GM12878 (cell line): ENCODE data around the gene DIS3L2. TPM values are rescaled to one million over a fixed set of nuclear protein-coding genes. Genes with fewer than 3 reads are reported as not detected.

Experiments used
- ATF7 ChIP-seq: fragments of 450-650 bp; IDR thresholded peaks from 2 replicates; pipeline ENCODE4 v1.6.1; 2016; ENCODE audit warnings: low read depth, mild to moderate bottlenecking
- EP300 ChIP-seq, 2 experiments: fragments of 150-350 bp in 1 of 2; IDR thresholded peaks; 2 replicates each; pipeline ENCODE4 v1.6.1; 2011 to 2012; ENCODE audit warnings: low read depth in 2 of 2, low read length in 2 of 2, borderline replicate concordance in 1 of 2, improper control_type of control experiment in 1 of 2, inconsistent platforms in 1 of 2; ENCODE audit not compliant: control insufficient read depth in 1 of 2
- RBBP5 ChIP-seq: fragments of 200-600 bp; sonication (generic); conservative IDR thresholded peaks from 2 replicates; pipeline ENCODE4 v1.6.1; 2016
- polyA plus RNA-seq, 11 experiments: library from polyadenylated mRNA; depleted of rRNA in 4 of 11; unstranded in 6 of 11; stranded (reverse) in 5 of 11; fragments of >200 nt; fragmentation: Nextera tagmentation in 4 of 11; fragmentation: Illumina TruSeq in 1 of 11; extraction: Ambion mirVana in 4 of 11; extraction: Trizol in 1 of 11; gene quantifications; 1 replicate in 1 of 11; 2 replicates in 10 of 11; pipeline versions ENCODE4 v1.2.1 to v1.2.3, GENCODE V29; 2011 to 2016; ENCODE audit warnings: inconsistent platforms in 2 of 11, missing spikeins in 2 of 11, low read depth in 1 of 11
- total RNA-seq, 4 experiments: library from RNA; depleted of rRNA in 3 of 4; stranded (reverse); fragments of >200 nt in 3 of 4; fragmentation: Illumina TruSeq in 1 of 4; extraction: Trizol in 1 of 4; gene quantifications; 2 replicates each; pipeline versions ENCODE4 v1.2.1 to v1.2.3, GENCODE V29; 2013 to 2021
- TF ChIP-seq, protein P1 (sequence below): fragments of 450-650 bp; IDR thresholded peaks from 2 replicates; pipeline ENCODE4 v1.6.1; 2017; ENCODE audit warnings: mild to moderate bottlenecking, moderate library complexity
- TF ChIP-seq, protein P2 (sequence below): fragments of 450-650 bp; conservative IDR thresholded peaks from 2 replicates; pipeline ENCODE4 v1.6.1; 2017; ENCODE audit warnings: mild to moderate bottlenecking, moderate library complexity
- TF ChIP-seq, protein P3 (sequence below): IDR thresholded peaks from 2 replicates; pipeline ENCODE4 v1.6.1; 2012; ENCODE audit warnings: low read depth, low read length, improper control_type of control experiment
- TF ChIP-seq, protein P4 (sequence below): IDR thresholded peaks from 2 replicates; pipeline ENCODE4 v1.6.1; 2011; ENCODE audit warnings: low read depth, low read length, improper control_type of control experiment, borderline replicate concordance

DIS3L2 gene
- total and polyA plus RNA-seq, 10 of the 15 experiments (the other 5 are each of a cell fraction or from before 2014, with no cell fraction given) = 3.5 to 27.1 (median 16.0) TPM

DNA sequence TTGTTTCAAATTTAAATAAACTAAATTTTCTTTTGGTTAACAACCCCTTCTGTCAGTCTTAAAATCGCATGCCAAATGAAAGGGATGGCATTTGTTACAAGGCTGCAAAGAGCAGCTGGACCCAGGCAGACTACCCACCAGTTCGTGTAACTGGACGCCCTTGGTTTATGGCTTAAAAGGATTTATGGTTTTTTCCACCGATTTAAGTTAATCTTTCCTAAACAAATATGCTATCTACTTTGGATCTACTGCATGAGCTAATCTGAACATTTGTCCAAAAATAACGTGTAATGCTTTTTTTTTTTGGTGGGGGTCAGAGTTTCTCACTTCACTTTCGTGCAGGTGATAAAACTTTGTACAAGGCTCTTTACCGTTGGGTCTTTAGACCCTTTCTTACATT is 62.9 kb downstream of the DIS3L2 start (continued):
- TF ChIP-seq, protein P1, sequence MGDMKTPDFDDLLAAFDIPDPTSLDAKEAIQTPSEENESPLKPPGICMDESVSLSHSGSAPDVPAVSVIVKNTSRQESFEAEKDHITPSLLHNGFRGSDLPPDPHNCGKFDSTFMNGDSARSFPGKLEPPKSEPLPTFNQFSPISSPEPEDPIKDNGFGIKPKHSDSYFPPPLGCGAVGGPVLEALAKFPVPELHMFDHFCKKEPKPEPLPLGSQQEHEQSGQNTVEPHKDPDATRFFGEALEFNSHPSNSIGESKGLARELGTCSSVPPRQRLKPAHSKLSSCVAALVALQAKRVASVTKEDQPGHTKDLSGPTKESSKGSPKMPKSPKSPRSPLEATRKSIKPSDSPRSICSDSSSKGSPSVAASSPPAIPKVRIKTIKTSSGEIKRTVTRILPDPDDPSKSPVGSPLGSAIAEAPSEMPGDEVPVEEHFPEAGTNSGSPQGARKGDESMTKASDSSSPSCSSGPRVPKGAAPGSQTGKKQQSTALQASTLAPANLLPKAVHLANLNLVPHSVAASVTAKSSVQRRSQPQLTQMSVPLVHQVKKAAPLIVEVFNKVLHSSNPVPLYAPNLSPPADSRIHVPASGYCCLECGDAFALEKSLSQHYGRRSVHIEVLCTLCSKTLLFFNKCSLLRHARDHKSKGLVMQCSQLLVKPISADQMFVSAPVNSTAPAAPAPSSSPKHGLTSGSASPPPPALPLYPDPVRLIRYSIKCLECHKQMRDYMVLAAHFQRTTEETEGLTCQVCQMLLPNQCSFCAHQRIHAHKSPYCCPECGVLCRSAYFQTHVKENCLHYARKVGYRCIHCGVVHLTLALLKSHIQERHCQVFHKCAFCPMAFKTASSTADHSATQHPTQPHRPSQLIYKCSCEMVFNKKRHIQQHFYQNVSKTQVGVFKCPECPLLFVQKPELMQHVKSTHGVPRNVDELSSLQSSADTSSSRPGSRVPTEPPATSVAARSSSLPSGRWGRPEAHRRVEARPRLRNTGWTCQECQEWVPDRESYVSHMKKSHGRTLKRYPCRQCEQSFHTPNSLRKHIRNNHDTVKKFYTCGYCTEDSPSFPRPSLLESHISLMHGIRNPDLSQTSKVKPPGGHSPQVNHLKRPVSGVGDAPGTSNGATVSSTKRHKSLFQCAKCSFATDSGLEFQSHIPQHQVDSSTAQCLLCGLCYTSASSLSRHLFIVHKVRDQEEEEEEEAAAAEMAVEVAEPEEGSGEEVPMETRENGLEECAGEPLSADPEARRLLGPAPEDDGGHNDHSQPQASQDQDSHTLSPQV = no peak
- TF ChIP-seq ATF7 (no peak), RBBP5 (no peak), EP300 (IDR thresholded peaks at IDR 0.05; ENCODE audit: borderline replicate concordance in 1 of 2, control insufficient read depth in 1 of 2, low read depth in 2 of 2, low read length in 2 of 2) (no peak)
- TF ChIP-seq, protein P2, sequence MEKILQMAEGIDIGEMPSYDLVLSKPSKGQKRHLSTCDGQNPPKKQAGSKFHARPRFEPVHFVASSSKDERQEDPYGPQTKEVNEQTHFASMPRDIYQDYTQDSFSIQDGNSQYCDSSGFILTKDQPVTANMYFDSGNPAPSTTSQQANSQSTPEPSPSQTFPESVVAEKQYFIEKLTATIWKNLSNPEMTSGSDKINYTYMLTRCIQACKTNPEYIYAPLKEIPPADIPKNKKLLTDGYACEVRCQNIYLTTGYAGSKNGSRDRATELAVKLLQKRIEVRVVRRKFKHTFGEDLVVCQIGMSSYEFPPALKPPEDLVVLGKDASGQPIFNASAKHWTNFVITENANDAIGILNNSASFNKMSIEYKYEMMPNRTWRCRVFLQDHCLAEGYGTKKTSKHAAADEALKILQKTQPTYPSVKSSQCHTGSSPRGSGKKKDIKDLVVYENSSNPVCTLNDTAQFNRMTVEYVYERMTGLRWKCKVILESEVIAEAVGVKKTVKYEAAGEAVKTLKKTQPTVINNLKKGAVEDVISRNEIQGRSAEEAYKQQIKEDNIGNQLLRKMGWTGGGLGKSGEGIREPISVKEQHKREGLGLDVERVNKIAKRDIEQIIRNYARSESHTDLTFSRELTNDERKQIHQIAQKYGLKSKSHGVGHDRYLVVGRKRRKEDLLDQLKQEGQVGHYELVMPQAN = no peak
- TF ChIP-seq, protein P3, sequence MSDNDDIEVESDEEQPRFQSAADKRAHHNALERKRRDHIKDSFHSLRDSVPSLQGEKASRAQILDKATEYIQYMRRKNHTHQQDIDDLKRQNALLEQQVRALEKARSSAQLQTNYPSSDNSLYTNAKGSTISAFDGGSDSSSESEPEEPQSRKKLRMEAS = no peak
- TF ChIP-seq, protein P4, sequence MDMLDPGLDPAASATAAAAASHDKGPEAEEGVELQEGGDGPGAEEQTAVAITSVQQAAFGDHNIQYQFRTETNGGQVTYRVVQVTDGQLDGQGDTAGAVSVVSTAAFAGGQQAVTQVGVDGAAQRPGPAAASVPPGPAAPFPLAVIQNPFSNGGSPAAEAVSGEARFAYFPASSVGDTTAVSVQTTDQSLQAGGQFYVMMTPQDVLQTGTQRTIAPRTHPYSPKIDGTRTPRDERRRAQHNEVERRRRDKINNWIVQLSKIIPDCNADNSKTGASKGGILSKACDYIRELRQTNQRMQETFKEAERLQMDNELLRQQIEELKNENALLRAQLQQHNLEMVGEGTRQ = no peak
